Left colon (tissue), 2 donors: Measurements from ENCODE around the gene CALM3. TPM values are rescaled to one million over a fixed set of nuclear protein-coding genes. Genes with fewer than 3 reads are reported as not detected.

Source experiments
- ATAC-seq: fragments of 200-7000 bp; cut with Tn5 transposase; one replicate; pipeline ENCODE4 v1.9.1; 2020; ENCODE audit warnings: mild to moderate bottlenecking, moderate library complexity
- DNase-seq, 2 donors: peaks; one replicate each; pipeline ENCODE4 v3.0.0-alpha.2; 2020
- intact Hi-C, 2 donors: fragments of 100-400 bp; cut with DNase I in 1 of 2; cut with micrococcal nuclease in 1 of 2; formaldehyde crosslinking; loops; one replicate each; pipeline versions ENCODE4 v1.11.2 to v1.14.0; 2022; cut with DNase I, micrococcal nuclease
- total RNA-seq, 2 donors: library from RNA; stranded (reverse); fragmentation: NEBNext Ultra II Directional; extraction: Animal tissue kit (Norgen Biotek cat#: 25700); gene quantifications; one replicate each; pipeline ENCODE4 v1.2.1, GENCODE V29; 2021
- donor health status: DM: no; HTN: no; CAD: no.
- donor health status: DM: yes; HTN: yes; CAD: no.

CALM3 gene
- total RNA-seq, 2 donors from 2014 or later: 250 to 278 TPM

GRCh38 chr19:46610851-46611770 is 10.0 kb downstream of the CALM3 start:
- intact Hi-C loops: loop anchor here in 1 of 2 donors (10.0 kb wide), 1 partner anchor 54 kb away; the partner anchor contains the start of gene DACT3
- ATAC-seq (peak; percentile 5), DNase-seq (no peak)

- DNase-seq (no peak), ATAC-seq (peak; percentile 13)
- intact Hi-C loops: loop anchor here in 1 of 2 donors (10.0 kb wide), 1 partner anchor 53 kb away; the partner anchor contains the start of gene DACT3
These were observed 10.6 kb downstream of the CALM3 start for GRCh38 chr19:46611776-46612175.

GRCh38 chr19:46613525-46613924 is 12.4 kb downstream of the CALM3 start:
- intact Hi-C loops: loop anchor here in 1 of 2 donors (10.0 kb wide), 1 partner anchor 51 kb away; the partner anchor contains the start of gene DACT3
- no peak for DNase-seq

GRCh38 chr19:46614114-46614722 is 13.1 kb downstream of the CALM3 start:
- DNase-seq (peak; percentile 76 to 90), ATAC-seq (peak; percentile 74)
- intact Hi-C loops: loop anchor here in 1 of 2 donors (10.0 kb wide), 1 partner anchor 51 kb away; the partner anchor contains the start of gene DACT3

More at GRCh38 chr19:46613525-46613924, 12.4 kb downstream of the CALM3 start:
- ATAC-seq: no peak

- intact Hi-C loops: loop anchor here (5.0 to 10.0 kb wide), 2 partner anchors 46 to 49 kb away; partner anchors contain the start of gene DACT3 (in 2 of the 2)
These were observed 14.8 kb downstream of the CALM3 start for GRCh38 chr19:46615966-46616365.

GRCh38 chr19:46616631-46617322 is 15.6 kb downstream of the CALM3 start:
- ATAC-seq: peak; percentile 84
- DNase-seq: peak in 1 of 2 donors; percentile 78
- intact Hi-C loops: loop anchor here (5.0 to 10.0 kb wide), 2 partner anchors 46 to 48 kb away; partner anchors contain the start of gene DACT3 (in 2 of the 2)

More at GRCh38 chr19:46615966-46616365, 14.8 kb downstream of the CALM3 start:
- DNase-seq (peak in 1 of 2 donors; percentile 8), ATAC-seq (no peak)

- DNase-seq: no peak
These were observed 16.5 kb downstream of the CALM3 start for GRCh38 chr19:46617601-46618000.

GRCh38 chr19:46618670-46619231 is 17.6 kb downstream of the CALM3 start:
- DNase-seq (no peak), ATAC-seq (no peak)
- intact Hi-C loops: loop anchor here (5.0 to 10.0 kb wide), 2 partner anchors 44 to 46 kb away; partner anchors contain the start of gene DACT3 (in 2 of the 2)

More at GRCh38 chr19:46617601-46618000, 16.5 kb downstream of the CALM3 start:
- intact Hi-C loops: loop anchor here (5.0 to 10.0 kb wide), 2 partner anchors 45 to 47 kb away; partner anchors contain the start of gene DACT3 (in 2 of the 2)
- ATAC-seq: no peak

GRCh38 chr19:46620267-46620666 is 19.1 kb downstream of the CALM3 start:
- no peak for DNase-seq
- ATAC-seq: no peak
- intact Hi-C loops: no loop called here

- intact Hi-C loops: no loop called here
- no peak for DNase-seq
- no peak for ATAC-seq
These were observed 19.6 kb downstream of the CALM3 start for GRCh38 chr19:46620716-46621115.

- DNase-seq (no peak), ATAC-seq (no peak)
- intact Hi-C loops: no loop called here
These were observed 20.3 kb downstream of the CALM3 start for GRCh38 chr19:46621191-46622117.

- intact Hi-C loops: no loop called here
- no peak for DNase-seq
- ATAC-seq: no peak
These were observed 21.0 kb downstream of the CALM3 start for GRCh38 chr19:46622118-46622446.

GRCh38 chr19:46623915-46624502 is 22.9 kb downstream of the CALM3 start:
- ATAC-seq (no peak), DNase-seq (no peak)
- intact Hi-C loops: no loop called here

- ATAC-seq (peak; percentile 21), DNase-seq (peak; percentile 44 to 62)
- intact Hi-C loops: no loop called here
These were observed 24.0 kb downstream of the CALM3 start, which contains the start of gene PTGIR for GRCh38 chr19:46624958-46625661. PTGIR (minus strand) TSS chr19:46625089; CDS start chr19:46624225, 864 bp downstream.

- intact Hi-C loops: no loop called here
- ATAC-seq (no peak), DNase-seq (no peak)
These were observed 24.6 kb downstream of the CALM3 start for GRCh38 chr19:46625731-46626130.

GRCh38 chr19:46626446-46626845 is 25.3 kb downstream of the CALM3 start:
- DNase-seq (no peak), ATAC-seq (no peak)
- intact Hi-C loops: no loop called here
